NCI-H2107 (cell line): ENCODE measurements around the gene SPG7.
A peak's percentile ranks its signal among the peaks of the same experiment; 100 is the strongest.
"Not testable (repeated sequence)": the region's sequence is repeated elsewhere in the genome, so short reads cannot be mapped to it uniquely, and the experiment has no call there.

Experiments used
- DNase-seq: peaks from one replicate; lab custom pipeline; 2025; lab: John Stamatoyannopoulos, UW

Gene SPG7

GRCh38 chr16:89507834-89508590, at the start of gene SPG7:
Gene SPG7, plus strand, starts transcription at chr16:89508403. Its CDS starts 15 bp downstream, at chr16:89508418.
- DNase-seq = peak; percentile 53

- DNase-seq = no peak
These were observed 49.7 kb upstream of the SPG7 start for GRCh38 chr16:89458551-89458950.

- no peak for DNase-seq
These were observed 49.2 kb upstream of the SPG7 start for GRCh38 chr16:89458967-89459366.

- no peak for DNase-seq
These were observed 47.6 kb upstream of the SPG7 start for GRCh38 chr16:89460556-89460955.

- DNase-seq = not testable (repeated sequence)
These were observed 46.3 kb upstream of the SPG7 start for GRCh38 chr16:89461890-89462289.

- DNase-seq = not testable (repeated sequence)
These were observed 45.6 kb upstream of the SPG7 start for GRCh38 chr16:89462639-89463038.

- DNase-seq = not testable (repeated sequence)
These were observed 44.9 kb upstream of the SPG7 start for GRCh38 chr16:89463312-89463711.

- DNase-seq = no peak
These were observed 41.3 kb upstream of the SPG7 start for GRCh38 chr16:89466920-89467319.

GRCh38 chr16:89467382-89467781, 40.8 kb upstream of the SPG7 start:
- DNase-seq = no peak

- DNase-seq = no peak
These were observed 35.5 kb upstream of the SPG7 start for GRCh38 chr16:89472711-89473075.

GRCh38 chr16:89473136-89473712, 35.0 kb upstream of the SPG7 start:
- DNase-seq = no peak

- DNase-seq = no peak
These were observed 34.3 kb upstream of the SPG7 start for GRCh38 chr16:89473791-89474414.

- no peak for DNase-seq
These were observed 33.1 kb upstream of the SPG7 start for GRCh38 chr16:89475144-89475543.

GRCh38 chr16:89476379-89476778, 31.8 kb upstream of the SPG7 start:
- no peak for DNase-seq

- DNase-seq = no peak
These were observed 31.4 kb upstream of the SPG7 start for GRCh38 chr16:89476811-89477261.

GRCh38 chr16:89478576-89479221, 29.5 kb upstream of the SPG7 start:
- DNase-seq = no peak

GRCh38 chr16:89481356-89481955, 26.7 kb upstream of the SPG7 start:
- DNase-seq = no peak

GRCh38 chr16:89482150-89482816, 25.9 kb upstream of the SPG7 start:
- DNase-seq = no peak

GRCh38 chr16:89482817-89483205, 25.4 kb upstream of the SPG7 start:
- DNase-seq = no peak

- no peak for DNase-seq
These were observed 24.1 kb upstream of the SPG7 start for GRCh38 chr16:89484041-89484501.

- DNase-seq = no peak
These were observed 23.1 kb upstream of the SPG7 start for GRCh38 chr16:89484923-89485679.
